Measurements from ENCODE around the gene MGMT. TPM values are rescaled to one million over a fixed set of nuclear protein-coding genes. Genes with fewer than 3 reads are reported as not detected.

Gene MGMT
- polyA plus RNA-seq, 1 of the 3 experiments (the other 2 are of a cell fraction) = 10.8 TPM

- H3K27ac ChIP-seq (ENCODE audit: low read depth in 2 of 2, low read length in 1 of 2) = no peak overlapping the region
- CTCF ChIA-PET = no interaction called here
- H4K20me1 ChIP-seq (ENCODE audit: insufficient read depth) = no peaks in the 10 kb centered on the region
- WGBS (ENCODE audit: low lambda C conversion rate) = 82% methylated on average over 15 of the region's 16 CpGs
- DNase-seq = no peak
- no peak for TF ChIP-seq GATA2 (CRISPR knock-in tag; IDR thresholded peaks at IDR 0.05)
- no peak for TF ChIP-seq RAD21 (IDR thresholded peaks at IDR 0.05; ENCODE audit: low read length)
- TF ChIP-seq CTCF (IDR thresholded peaks at IDR 0.05) = no peak
- no peak for TF ChIP-seq PBX3 (IDR thresholded peaks at IDR 0.05)
- H3K36me3 ChIP-seq (replicated peaks in 1 of 2; ENCODE audit: control insufficient read depth in 1 of 2, insufficient read depth in 2 of 2, low read length in 1 of 2) = no peaks in the 10 kb centered on the region
- H3K4me3 ChIP-seq (ENCODE audit: low read depth in 2 of 2, low read length in 1 of 2) = no peak overlapping the region
- no peak overlapping the region for H2AFZ ChIP-seq (ENCODE audit: low read depth)
- no peak overlapping the region for H3K9ac ChIP-seq
- no peaks in the 10 kb centered on the region for H3K27me3 ChIP-seq (ENCODE audit: insufficient read depth)
- no peak overlapping the region for H3K4me2 ChIP-seq
- peaks cover 0 to 13% of the 10 kb centered on the region in 2 experiments; a peak in 1 of 4 replicates for H3K4me1 ChIP-seq (ENCODE audit: control insufficient read depth in 1 of 2, insufficient read depth in 2 of 2, low read depth in 1 of 2, low read length in 1 of 2)
- H3K9me3 ChIP-seq = no peaks in the 10 kb centered on the region
- H3F3A ChIP-seq (replicated peaks; ENCODE audit: insufficient read depth) = no peaks in the 10 kb centered on the region
- no peaks in the 10 kb centered on the region for H3K9me2 ChIP-seq
- no peaks in the 10 kb centered on the region for H3K79me2 ChIP-seq (ENCODE audit: insufficient read depth)
- POLR2A ChIA-PET = no interaction called here
Observed at GRCh38 chr10:129536336-129536735, 69.3 kb downstream of the MGMT start.

- no peaks in the 10 kb centered on the region for H3K9me2 ChIP-seq
- H3K27me3 ChIP-seq (ENCODE audit: insufficient read depth) = no peaks in the 10 kb centered on the region
- no peaks in the 10 kb centered on the region for H3K36me3 ChIP-seq (replicated peaks in 1 of 2; ENCODE audit: control insufficient read depth in 1 of 2, insufficient read depth in 2 of 2, low read length in 1 of 2)
- no peak for DNase-seq
- POLR2A ChIA-PET = no interaction called here
- H3K79me2 ChIP-seq (ENCODE audit: insufficient read depth) = no peaks in the 10 kb centered on the region
- no peaks in the 10 kb centered on the region for H3F3A ChIP-seq (replicated peaks; ENCODE audit: insufficient read depth)
- no peak overlapping the region for H2AFZ ChIP-seq (ENCODE audit: low read depth)
- no peak overlapping the region for H3K4me2 ChIP-seq
- WGBS (ENCODE audit: low lambda C conversion rate) = 90% methylated on average over 6 of the region's 6 CpGs
- no peak overlapping the region for H3K27ac ChIP-seq (ENCODE audit: low read depth in 2 of 2, low read length in 1 of 2)
- H4K20me1 ChIP-seq (ENCODE audit: insufficient read depth) = no peaks in the 10 kb centered on the region
- H3K4me1 ChIP-seq (ENCODE audit: control insufficient read depth in 1 of 2, insufficient read depth in 2 of 2, low read depth in 1 of 2, low read length in 1 of 2) = peaks cover 0 to 12% of the 10 kb centered on the region in 2 experiments; a peak in 1 of 4 replicates
- H3K9me3 ChIP-seq = no peaks in the 10 kb centered on the region
- no peak overlapping the region for H3K9ac ChIP-seq
- CTCF ChIA-PET = no interaction called here
- TF ChIP-seq RFX5 (IDR thresholded peaks at IDR 0.05; ENCODE audit: low read length) = no peak
- no peak for TF ChIP-seq RXRA (IDR thresholded peaks at IDR 0.05; ENCODE audit: borderline replicate concordance, low read depth)
- TF ChIP-seq PBX3 (IDR thresholded peaks at IDR 0.05) = no peak
- TF ChIP-seq NFIC (IDR thresholded peaks at IDR 0.05; ENCODE audit: borderline replicate concordance) = no peak
- TF ChIP-seq MEF2A (IDR thresholded peaks at IDR 0.05; ENCODE audit: borderline replicate concordance, low read depth) = no peak
- TF ChIP-seq NRF1 (IDR thresholded peaks at IDR 0.05; ENCODE audit: low read depth, low read length) = no peak
- no peak for TF ChIP-seq POLR2AphosphoS5 (IDR thresholded peaks at IDR 0.05; ENCODE audit: low read depth, low read length)
- TF ChIP-seq EZH2phosphoT487 (IDR thresholded peaks at IDR 0.05; ENCODE audit: borderline replicate concordance, low read depth) = no peak
- TF ChIP-seq EP300 (IDR thresholded peaks at IDR 0.05; ENCODE audit: borderline replicate concordance in 1 of 2, low read depth in 1 of 2, low read length in 1 of 2) = no peak
- TF ChIP-seq FOSL2 (IDR thresholded peaks at IDR 0.05; ENCODE audit: borderline replicate concordance, low read depth) = no peak
- TF ChIP-seq MXI1 (IDR thresholded peaks at IDR 0.05; ENCODE audit: low read depth, low read length) = no peak
- no peak overlapping the region for H3K4me3 ChIP-seq (ENCODE audit: low read depth in 2 of 2, low read length in 1 of 2)
Observed at GRCh38 chr10:129537151-129537550, 70.1 kb downstream of the MGMT start.

All from SK-N-SH (cell line).